ENCODE results near the gene ACTL7A. TPM values are rescaled to one million over a fixed set of nuclear protein-coding genes. Genes with fewer than 3 reads are reported as not detected.

ACTL7A gene
- total RNA-seq (not detected), polyA plus RNA-seq (not detected)
- long read RNA-seq, donor 1 = 0 reads
- long read RNA-seq, donor 2 = 0 reads

GRCh38 chr9:108861997-108862396, at the start of gene ACTL7A:
Gene ACTL7A, plus strand, starts transcription at chr9:108862266. Its CDS starts 57 bp downstream, at chr9:108862323.
- H3K27me3 ChIP-seq (replicated peaks in 1 of 7) = no peaks in the 10 kb centered on the region
- H3K36me3 ChIP-seq = peaks cover 0 to 3% (median 0%) of the 10 kb centered on the region in 6 donors
- H3K4me1 ChIP-seq = no peaks in the 10 kb centered on the region
- intact Hi-C loops (cut with DNase I; ENCODE audit: low total_unique reads) = no loop called here
- no peak for TF ChIP-seq POLR2AphosphoS5 (IDR thresholded peaks at IDR 0.05)
- no peak within 1 kb of the TSS for H3K4me3 ChIP-seq
- no peaks in the 10 kb centered on the region for H3K9me3 ChIP-seq
- DNase-seq = no peak
- H3K27ac ChIP-seq = no peak within 1 kb of the TSS
- 91 to 99% (median 96%) methylated on average over 3 of the region's 3 CpGs for WGBS, 5 donors

- intact Hi-C loops (cut with DNase I; ENCODE audit: low total_unique reads) = no loop called here
- no peak for TF ChIP-seq POLR2A (IDR thresholded peaks at IDR 0.05)
- TF ChIP-seq CTCF (IDR thresholded peaks at IDR 0.05 in 8 of 11, conservative IDR thresholded peaks at IDR 0.05 in 3 of 11) = no peak
- no peak for TF ChIP-seq POLR2AphosphoS5 (IDR thresholded peaks at IDR 0.05)
- peaks cover 3 to 14% (median 6%) of the 10 kb centered on the region in 6 donors for H3K4me1 ChIP-seq
- H3K36me3 ChIP-seq = no peaks in the 10 kb centered on the region
- WGBS, 5 donors = 73 to 84% (median 82%) methylated on average over 8 of the region's 8 CpGs
- H3K9me3 ChIP-seq = no peaks in the 10 kb centered on the region
- no peak for DNase-seq
- H3K27me3 ChIP-seq (replicated peaks in 1 of 7) = peaks cover 0 to 3% (median 0%) of the 10 kb centered on the region in 7 donors
- peak overlapping the region in 3 of 8 donors; percentile 3 to 38 (median 8) for H3K27ac ChIP-seq
- H3K4me3 ChIP-seq = no peak overlapping the region
Measured at GRCh38 chr9:108812396-108813025, 49.6 kb upstream of the ACTL7A start.

DNA sequence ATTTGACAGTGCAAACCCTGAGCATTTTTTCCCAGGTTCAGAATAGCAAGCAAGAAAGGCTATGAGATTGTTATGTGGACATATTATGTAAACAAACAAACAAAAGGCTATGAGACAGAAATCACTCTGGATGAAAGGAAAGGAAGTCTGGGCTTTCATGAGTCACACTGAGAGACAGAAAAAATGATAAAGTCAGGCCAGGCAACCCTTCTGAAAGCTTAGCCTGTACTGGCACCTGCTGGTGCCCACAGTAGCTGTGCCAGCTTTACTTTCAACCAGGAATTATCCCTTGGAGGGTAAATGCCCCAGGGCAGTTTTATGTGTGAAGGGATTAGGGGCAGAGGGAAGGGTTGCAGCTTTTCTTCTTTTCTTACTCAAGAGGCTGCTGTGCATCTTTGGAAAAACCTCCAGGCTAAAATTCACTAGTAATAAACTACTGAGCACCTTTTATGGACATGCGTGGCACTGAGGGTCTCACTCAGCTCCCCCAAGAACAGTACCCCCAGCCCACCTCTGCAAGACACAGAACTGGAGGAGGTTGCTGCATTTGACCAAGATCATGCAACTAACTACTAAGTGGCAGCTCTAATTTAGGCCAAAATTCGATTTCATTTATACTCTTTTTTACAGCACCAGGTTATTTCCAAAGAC, 48.0 kb upstream of the ACTL7A start:
- peaks cover 3 to 29% (median 6%) of the 10 kb centered on the region in 6 donors for H3K4me1 ChIP-seq
- H3K27me3 ChIP-seq (replicated peaks in 1 of 7) = peaks cover 0 to 3% (median 0%) of the 10 kb centered on the region in 7 donors
- no peak for DNase-seq
- no peaks in the 10 kb centered on the region for H3K36me3 ChIP-seq
- intact Hi-C loops (cut with DNase I; ENCODE audit: low total_unique reads) = no loop called here
- 83 to 94% (median 88%) methylated on average over 2 of the region's 2 CpGs for WGBS, 5 donors
- no peaks in the 10 kb centered on the region for H3K9me3 ChIP-seq
- TF ChIP-seq POLR2AphosphoS5 (IDR thresholded peaks at IDR 0.05) (no peak), POLR2A (IDR thresholded peaks at IDR 0.05) (no peak), CTCF (IDR thresholded peaks at IDR 0.05 in 8 of 11, conservative IDR thresholded peaks at IDR 0.05 in 3 of 11) (peak in 2 of 11 experiments; percentile 28 to 35)
- no peak overlapping the region for H3K4me3 ChIP-seq
- H3K27ac ChIP-seq = no peak overlapping the region

DNA sequence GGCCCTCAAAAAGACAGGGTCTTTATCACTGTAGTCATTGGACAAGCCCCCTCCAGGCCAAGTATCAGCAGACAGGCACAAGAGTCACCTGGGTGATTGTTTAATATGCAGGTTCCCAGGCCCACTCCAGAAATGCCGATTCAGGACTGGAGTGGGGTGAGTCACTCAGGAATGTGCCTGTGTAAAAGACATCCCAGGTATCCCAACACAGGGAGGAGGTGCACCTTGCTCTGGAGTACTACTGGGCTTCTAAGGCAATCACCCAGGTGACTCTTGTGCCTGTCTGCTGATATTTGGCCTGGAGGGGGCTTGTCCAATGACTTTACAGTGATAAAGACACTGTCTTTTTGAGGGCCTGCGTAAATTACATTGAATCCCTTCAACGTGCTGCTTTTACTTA, 46.9 kb upstream of the ACTL7A start:
- WGBS, 5 donors = 85 to 95% (median 89%) methylated on average over 3 of the region's 3 CpGs
- TF ChIP-seq POLR2AphosphoS5 (IDR thresholded peaks at IDR 0.05) (no peak), POLR2A (IDR thresholded peaks at IDR 0.05) (no peak), CTCF (IDR thresholded peaks at IDR 0.05 in 8 of 11, conservative IDR thresholded peaks at IDR 0.05 in 3 of 11) (no peak)
- Histone ChIP-seq H3K4me3 (no peak overlapping the region), H3K27me3 (replicated peaks in 1 of 7) (peaks cover 0 to 3% (median 0%) of the 10 kb centered on the region in 7 donors), H3K27ac (no peak overlapping the region), H3K4me1 (peaks cover 3 to 31% (median 6%) of the 10 kb centered on the region in 6 donors), H3K36me3 (no peaks in the 10 kb centered on the region), H3K9me3 (no peaks in the 10 kb centered on the region)
- DNase-seq = no peak
- intact Hi-C loops (cut with DNase I; ENCODE audit: low total_unique reads) = no loop called here
